HL-60 (cell line): ENCODE results near the gene POLG.

ENCODE experiments used
- DNase-seq, 2 experiments: peaks; one replicate each; pipeline ENCODE4 v3.0.0-alpha.2; 2010 to 2020; ENCODE audit warnings: low read depth in 1 of 2, low spot score in 1 of 2
- H3K27ac ChIP-seq: fragments of 250-450 bp; sonication (Bioruptor Pico); replicated peaks from 2 replicates; pipeline ENCODE4 v1.5.1; 2020; ENCODE audit warnings: mild to moderate bottlenecking, moderate library complexity
- H3K27me3 ChIP-seq: fragments of 250-450 bp; sonication (Bioruptor Pico); 2 replicates; pipeline ENCODE4 v1.5.1; 2021; ENCODE audit warnings: mild to moderate bottlenecking, moderate library complexity; ENCODE audit not compliant: insufficient read depth, poor library complexity, severe bottlenecking
- H3K4me3 ChIP-seq: replicated peaks from 2 replicates; pipeline ENCODE4 v1.5.1; 2011; ENCODE audit warnings: mild to moderate bottlenecking, control low read depth, low read length; ENCODE audit not compliant: insufficient read depth
- GABPA ChIP-seq: IDR thresholded peaks from 2 replicates; pipeline ENCODE4 v1.6.1; 2012; ENCODE audit warnings: low read depth
- POLR2AphosphoS5 ChIP-seq: IDR thresholded peaks from 2 replicates; pipeline ENCODE4 v1.6.1; 2012; ENCODE audit warnings: low read depth
- SPI1 ChIP-seq: IDR thresholded peaks from 2 replicates; pipeline ENCODE4 v1.6.1; 2012; ENCODE audit warnings: low read depth, mild to moderate bottlenecking, borderline replicate concordance
- TF ChIP-seq, protein P1 (sequence below): IDR thresholded peaks from 2 replicates; pipeline ENCODE4 v1.6.1; 2012; ENCODE audit warnings: low read depth; ENCODE audit not compliant: insufficient replicate concordance
- TF ChIP-seq, protein P2 (sequence below): IDR thresholded peaks from one replicate; pipeline ENCODE4 v1.5.1; 2011; ENCODE audit warnings: low read length, control low read depth, inconsistent platforms; ENCODE audit not compliant: insufficient read depth

Gene POLG

DNA sequence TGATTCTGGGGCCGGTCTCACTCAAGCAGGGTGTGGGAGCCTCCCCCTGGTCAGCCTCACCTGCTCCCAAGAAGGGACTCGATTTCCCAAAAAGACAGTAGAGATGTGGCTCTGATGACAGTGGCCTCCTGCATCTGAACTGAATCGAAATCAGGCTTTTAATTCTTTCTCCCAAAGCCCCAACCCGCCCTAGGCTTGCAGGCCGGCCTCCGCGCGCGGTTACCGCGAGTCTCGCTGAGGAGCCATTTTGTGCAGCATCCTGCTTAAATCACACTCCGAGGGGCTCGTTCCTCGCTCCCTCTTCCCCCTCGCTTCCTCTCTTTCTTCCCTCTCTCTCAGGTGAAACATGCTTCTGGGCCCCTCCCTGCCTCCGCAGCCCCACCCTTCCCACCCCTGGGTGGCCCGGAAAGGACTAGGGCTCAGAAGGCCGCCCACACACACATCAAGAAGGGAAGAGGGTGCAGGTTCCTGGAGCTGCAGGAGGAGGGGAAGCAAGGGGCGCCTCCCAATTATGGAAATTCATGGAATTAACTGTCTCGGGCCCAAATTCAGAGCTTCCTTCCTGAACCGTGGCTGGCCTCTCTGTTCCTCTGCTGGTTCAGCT is 30.9 kb upstream of the POLG start:
- DNase-seq, result no peak
- H3K27me3 ChIP-seq, result peaks cover 54% of the 10 kb centered on the region
- no peak overlapping the region for H3K27ac ChIP-seq

DNA sequence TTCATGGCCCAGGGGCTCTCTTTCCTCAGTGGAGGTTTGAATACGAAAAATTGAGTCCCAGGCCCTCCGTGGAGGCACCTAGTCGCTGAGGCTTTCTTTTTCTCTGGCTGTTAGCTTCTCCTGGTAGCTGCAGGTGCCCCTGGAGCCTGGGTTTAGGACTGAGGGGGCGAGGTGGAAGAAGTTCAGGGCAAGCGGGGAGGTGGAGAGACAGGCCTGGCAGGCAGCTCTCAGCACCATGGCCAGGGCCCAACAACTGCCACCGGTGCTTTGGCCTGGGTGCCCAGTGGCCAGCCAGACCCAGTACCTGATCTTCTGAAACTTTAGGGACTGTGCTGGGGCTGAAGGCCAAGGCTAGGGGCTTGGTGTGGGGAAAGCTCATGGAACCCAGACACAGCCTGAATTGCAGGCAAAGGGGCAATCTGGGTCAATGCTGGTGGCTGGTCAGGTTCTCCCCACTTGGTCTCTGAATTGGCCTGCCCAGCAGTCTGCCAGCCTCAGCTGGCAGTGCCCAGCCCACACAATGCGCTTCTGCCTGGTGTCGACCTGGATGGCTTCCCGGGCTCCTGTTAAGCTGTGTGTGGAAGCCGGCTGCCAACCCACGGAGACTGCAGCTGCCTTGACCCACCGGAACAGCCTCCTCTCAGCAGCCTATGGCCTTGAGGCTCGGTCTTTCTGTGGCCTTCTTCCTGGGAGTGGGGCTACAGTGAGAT is 30.3 kb upstream of the POLG start:
- no peak overlapping the region for H3K27ac ChIP-seq
- H3K4me3 ChIP-seq, result no peak overlapping the region
- H3K27me3 ChIP-seq, result peaks cover 61% of the 10 kb centered on the region
- DNase-seq, result peak in 1 of 2 experiments; percentile 26
- TF ChIP-seq, protein P1, sequence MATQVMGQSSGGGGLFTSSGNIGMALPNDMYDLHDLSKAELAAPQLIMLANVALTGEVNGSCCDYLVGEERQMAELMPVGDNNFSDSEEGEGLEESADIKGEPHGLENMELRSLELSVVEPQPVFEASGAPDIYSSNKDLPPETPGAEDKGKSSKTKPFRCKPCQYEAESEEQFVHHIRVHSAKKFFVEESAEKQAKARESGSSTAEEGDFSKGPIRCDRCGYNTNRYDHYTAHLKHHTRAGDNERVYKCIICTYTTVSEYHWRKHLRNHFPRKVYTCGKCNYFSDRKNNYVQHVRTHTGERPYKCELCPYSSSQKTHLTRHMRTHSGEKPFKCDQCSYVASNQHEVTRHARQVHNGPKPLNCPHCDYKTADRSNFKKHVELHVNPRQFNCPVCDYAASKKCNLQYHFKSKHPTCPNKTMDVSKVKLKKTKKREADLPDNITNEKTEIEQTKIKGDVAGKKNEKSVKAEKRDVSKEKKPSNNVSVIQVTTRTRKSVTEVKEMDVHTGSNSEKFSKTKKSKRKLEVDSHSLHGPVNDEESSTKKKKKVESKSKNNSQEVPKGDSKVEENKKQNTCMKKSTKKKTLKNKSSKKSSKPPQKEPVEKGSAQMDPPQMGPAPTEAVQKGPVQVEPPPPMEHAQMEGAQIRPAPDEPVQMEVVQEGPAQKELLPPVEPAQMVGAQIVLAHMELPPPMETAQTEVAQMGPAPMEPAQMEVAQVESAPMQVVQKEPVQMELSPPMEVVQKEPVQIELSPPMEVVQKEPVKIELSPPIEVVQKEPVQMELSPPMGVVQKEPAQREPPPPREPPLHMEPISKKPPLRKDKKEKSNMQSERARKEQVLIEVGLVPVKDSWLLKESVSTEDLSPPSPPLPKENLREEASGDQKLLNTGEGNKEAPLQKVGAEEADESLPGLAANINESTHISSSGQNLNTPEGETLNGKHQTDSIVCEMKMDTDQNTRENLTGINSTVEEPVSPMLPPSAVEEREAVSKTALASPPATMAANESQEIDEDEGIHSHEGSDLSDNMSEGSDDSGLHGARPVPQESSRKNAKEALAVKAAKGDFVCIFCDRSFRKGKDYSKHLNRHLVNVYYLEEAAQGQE, result peak; percentile 94
- TF ChIP-seq POLR2AphosphoS5, result no peak

More for the DNA sequence above, 30.9 kb upstream of the POLG start:
- no peak overlapping the region for H3K4me3 ChIP-seq
- TF ChIP-seq POLR2AphosphoS5, result no peak
- TF ChIP-seq, protein P2, sequence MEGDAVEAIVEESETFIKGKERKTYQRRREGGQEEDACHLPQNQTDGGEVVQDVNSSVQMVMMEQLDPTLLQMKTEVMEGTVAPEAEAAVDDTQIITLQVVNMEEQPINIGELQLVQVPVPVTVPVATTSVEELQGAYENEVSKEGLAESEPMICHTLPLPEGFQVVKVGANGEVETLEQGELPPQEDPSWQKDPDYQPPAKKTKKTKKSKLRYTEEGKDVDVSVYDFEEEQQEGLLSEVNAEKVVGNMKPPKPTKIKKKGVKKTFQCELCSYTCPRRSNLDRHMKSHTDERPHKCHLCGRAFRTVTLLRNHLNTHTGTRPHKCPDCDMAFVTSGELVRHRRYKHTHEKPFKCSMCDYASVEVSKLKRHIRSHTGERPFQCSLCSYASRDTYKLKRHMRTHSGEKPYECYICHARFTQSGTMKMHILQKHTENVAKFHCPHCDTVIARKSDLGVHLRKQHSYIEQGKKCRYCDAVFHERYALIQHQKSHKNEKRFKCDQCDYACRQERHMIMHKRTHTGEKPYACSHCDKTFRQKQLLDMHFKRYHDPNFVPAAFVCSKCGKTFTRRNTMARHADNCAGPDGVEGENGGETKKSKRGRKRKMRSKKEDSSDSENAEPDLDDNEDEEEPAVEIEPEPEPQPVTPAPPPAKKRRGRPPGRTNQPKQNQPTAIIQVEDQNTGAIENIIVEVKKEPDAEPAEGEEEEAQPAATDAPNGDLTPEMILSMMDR, result no peak
- TF ChIP-seq, protein P1, result no peak
- TF ChIP-seq SPI1, result no peak
- TF ChIP-seq GABPA, result no peak

DNA sequence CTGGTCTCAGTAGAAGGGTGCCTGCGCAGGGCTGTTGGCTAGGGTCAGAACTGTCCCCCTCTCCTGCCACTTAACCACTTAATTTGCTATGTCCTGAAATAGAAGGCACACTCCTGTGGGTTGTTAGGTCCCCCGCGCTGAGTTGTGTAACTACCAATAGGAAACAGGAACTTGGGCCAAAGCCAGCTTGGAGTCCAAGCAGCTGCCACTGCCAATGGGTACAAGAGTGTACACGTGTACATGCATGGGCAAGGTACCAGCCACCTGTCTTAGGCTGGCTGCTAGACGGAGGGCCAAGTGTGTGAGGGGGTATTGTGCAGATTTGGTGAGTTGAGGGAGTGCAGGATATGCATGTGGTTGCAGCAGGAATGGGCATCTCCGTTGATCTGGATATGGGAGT is 29.7 kb upstream of the POLG start:
- peaks cover 64% of the 10 kb centered on the region for H3K27me3 ChIP-seq
- H3K4me3 ChIP-seq, result no peak overlapping the region
- peak; percentile 77 to 94 for DNase-seq
- no peak overlapping the region for H3K27ac ChIP-seq
- TF ChIP-seq, protein P2, result no peak
- peak; percentile 70; the same call in 1 of the 2 replicates for TF ChIP-seq SPI1
- TF ChIP-seq POLR2AphosphoS5, result peak; percentile 97
- TF ChIP-seq GABPA, result 0 out of 2 replicates have a peak, but pooled peaks have one; percentile 24
- TF ChIP-seq, protein P1, result no peak
